Mucosa of rectum (tissue), 2 donors: ENCODE measurements around the gene GPRIN1.

Experiments
- H3K27ac ChIP-seq, 2 donors: one replicate each; pipeline ENCODE4 v1.7.0; 2013; ENCODE audit warnings: inconsistent platforms in 2 of 2, low read depth in 2 of 2, low read length in 2 of 2
- H3K27me3 ChIP-seq, 2 donors: one replicate each; pipeline ENCODE4 v1.7.0; 2013; ENCODE audit warnings: low read length in 2 of 2; ENCODE audit not compliant: control insufficient read depth in 2 of 2, insufficient read depth in 2 of 2
- H3K36me3 ChIP-seq, 2 donors: one replicate each; pipeline ENCODE4 v1.7.0; 2013; ENCODE audit warnings: low read length in 2 of 2; ENCODE audit not compliant: control insufficient read depth in 2 of 2, insufficient read depth in 2 of 2
- H3K4me1 ChIP-seq, 2 donors: one replicate each; pipeline ENCODE4 v1.7.0; 2013; ENCODE audit warnings: low read length in 2 of 2, mild to moderate bottlenecking in 1 of 2; ENCODE audit not compliant: control insufficient read depth in 2 of 2, insufficient read depth in 2 of 2
- H3K4me3 ChIP-seq, 2 donors: one replicate each; pipeline ENCODE4 v1.7.0; 2013; ENCODE audit warnings: low read length in 2 of 2
- H3K9ac ChIP-seq, 2 donors: one replicate each; pipeline ENCODE4 v1.7.0; 2013; ENCODE audit warnings: low read length in 2 of 2, low read depth in 1 of 2, mild to moderate bottlenecking in 1 of 2
- H3K9me3 ChIP-seq, 2 donors: one replicate each; pipeline ENCODE4 v1.7.0; 2013; ENCODE audit warnings: low read length in 2 of 2; ENCODE audit not compliant: control insufficient read depth in 2 of 2
- donor health status: healthy.
- donor health status: Normal muscosa, but diverticular disease.

Gene GPRIN1

DNA sequence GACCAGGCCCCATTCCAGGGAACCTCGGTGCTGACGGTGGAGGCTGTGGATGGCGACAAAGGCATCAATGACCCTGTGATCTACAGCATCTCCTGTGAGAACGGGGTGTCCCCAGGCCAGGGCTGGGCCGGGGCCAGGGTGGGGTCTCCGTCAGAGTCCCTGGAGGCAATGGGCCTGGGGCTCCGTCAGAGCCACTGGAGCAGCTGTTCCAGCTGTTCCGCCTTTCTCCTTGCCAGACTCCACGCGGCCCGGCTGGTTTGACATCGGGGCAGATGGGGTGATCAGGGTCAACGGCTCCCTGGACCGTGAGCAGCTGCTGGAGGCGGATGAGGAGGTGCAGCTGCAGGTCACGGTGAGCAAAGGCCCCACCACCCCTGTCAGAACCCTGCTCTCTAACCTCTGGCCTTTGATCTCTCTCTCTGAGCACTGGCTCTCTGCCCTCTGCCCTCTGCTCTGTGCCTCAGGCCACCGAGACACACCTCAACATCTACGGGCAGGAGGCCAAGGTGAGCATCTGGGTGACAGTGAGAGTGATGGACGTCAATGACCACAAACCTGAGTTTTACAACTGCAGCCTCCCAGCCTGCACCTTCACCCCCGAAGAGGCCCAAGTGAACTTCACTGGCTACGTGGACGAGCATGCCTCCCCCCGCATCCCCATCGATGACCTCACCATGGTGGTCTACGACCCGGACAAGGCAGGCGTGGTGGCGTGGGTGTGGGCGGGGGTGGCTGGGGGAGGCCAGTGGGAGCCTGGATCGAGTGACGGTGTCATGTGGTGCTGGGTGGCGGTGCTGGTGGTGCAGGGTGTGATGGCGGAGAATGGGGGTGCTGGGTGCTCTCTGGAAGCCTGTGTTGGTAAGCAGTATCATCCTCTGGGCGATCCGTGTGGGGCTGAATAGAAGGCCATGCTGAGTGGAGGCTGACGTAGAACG, 34.2 kb downstream of the GPRIN1 start:
- Histone ChIP-seq H3K36me3 (no peaks in the 10 kb centered on the region), H3K9me3 (no peaks in the 10 kb centered on the region)

DNA sequence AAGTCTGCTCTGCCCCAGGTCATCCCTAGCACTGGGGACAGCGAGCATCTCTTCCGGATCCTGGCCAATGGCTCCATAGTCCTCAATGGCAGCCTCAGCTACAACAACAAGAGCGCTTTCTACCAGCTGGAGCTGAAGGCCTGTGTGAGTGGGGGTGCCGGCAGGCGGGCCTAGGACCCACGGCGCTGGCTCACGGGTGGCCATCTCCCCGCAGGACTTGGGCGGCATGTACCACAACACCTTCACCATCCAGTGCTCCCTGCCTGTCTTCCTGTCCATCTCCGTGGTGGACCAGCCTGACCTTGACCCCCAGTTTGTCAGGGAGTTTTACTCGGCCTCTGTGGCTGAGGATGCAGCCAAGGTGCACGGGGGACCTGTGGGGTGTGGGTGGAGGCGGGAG, 34.9 kb downstream of the GPRIN1 start:
- Histone ChIP-seq H3K4me3 (no peak overlapping the region), H3K36me3 (no peaks in the 10 kb centered on the region), H3K27me3 (no peaks in the 10 kb centered on the region), H3K9me3 (no peaks in the 10 kb centered on the region), H3K4me1 (no peaks in the 10 kb centered on the region), H3K27ac (no peak overlapping the region), H3K9ac (no peak overlapping the region)

More for the DNA sequence above, 34.2 kb downstream of the GPRIN1 start:
- Histone ChIP-seq H3K27me3 (no peaks in the 10 kb centered on the region), H3K9ac (no peak overlapping the region), H3K4me3 (no peak overlapping the region), H3K27ac (no peak overlapping the region), H3K4me1 (no peaks in the 10 kb centered on the region)

DNA sequence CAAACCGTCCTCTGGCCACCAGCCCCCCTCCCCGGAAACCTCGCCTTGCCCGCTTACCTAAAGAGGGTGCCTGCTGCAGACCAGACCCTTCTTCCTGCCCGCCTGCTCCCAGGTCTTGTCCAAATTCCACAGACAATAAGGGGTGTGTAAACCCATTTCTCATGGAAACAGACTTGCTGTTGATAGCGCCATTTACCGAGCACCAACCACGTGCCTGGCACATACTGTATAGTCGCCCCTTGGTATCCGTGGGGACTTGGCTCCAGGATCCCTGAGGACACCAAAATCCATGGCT, 35.7 kb downstream of the GPRIN1 start:
- no peak overlapping the region for H3K4me3 ChIP-seq

DNA sequence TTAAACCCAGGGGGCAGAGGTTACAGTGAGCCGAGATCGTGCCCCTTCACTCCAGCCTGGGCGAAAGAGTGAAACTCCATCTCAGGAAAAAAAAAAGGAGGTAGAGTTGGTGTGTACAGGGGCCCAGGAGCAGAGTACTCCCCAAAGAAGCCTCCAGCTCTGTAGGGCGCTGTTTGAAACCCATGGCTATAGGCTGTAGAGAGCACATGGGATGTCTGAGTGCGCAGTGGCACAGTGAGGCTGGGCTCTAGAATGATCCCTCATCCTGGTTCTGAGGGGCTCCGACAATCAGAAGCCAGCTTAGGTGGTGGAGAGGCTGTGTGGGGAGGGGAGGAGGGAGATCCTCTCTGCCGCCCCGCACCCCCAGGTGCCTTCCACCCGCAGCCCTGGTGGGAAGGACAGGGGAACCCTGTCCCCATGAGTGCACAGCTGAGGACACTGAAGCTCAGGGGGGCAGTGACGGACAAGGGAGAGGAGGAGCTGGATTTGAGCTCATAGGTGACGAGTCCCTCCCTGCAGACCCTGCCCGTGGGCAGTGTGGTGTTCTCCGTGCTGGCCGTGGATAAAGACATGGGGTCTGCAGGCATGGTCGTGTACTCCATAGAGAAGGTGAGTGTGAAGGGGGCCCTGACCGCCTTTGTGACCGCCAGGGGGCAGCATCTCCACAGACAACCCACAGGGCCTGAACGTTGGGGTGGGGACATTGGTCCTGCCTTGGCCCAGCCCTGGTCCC, 36.2 kb downstream of the GPRIN1 start:
- Histone ChIP-seq H3K4me3 (no peak overlapping the region), H3K27ac (no peak overlapping the region), H3K36me3 (no peaks in the 10 kb centered on the region), H3K27me3 (no peaks in the 10 kb centered on the region), H3K4me1 (no peaks in the 10 kb centered on the region), H3K9ac (no peak overlapping the region), H3K9me3 (no peaks in the 10 kb centered on the region)

More for the DNA sequence above, 35.7 kb downstream of the GPRIN1 start:
- Histone ChIP-seq H3K27ac (no peak overlapping the region), H3K9me3 (no peaks in the 10 kb centered on the region), H3K27me3 (no peaks in the 10 kb centered on the region), H3K4me1 (no peaks in the 10 kb centered on the region), H3K9ac (no peak overlapping the region), H3K36me3 (no peaks in the 10 kb centered on the region)

DNA sequence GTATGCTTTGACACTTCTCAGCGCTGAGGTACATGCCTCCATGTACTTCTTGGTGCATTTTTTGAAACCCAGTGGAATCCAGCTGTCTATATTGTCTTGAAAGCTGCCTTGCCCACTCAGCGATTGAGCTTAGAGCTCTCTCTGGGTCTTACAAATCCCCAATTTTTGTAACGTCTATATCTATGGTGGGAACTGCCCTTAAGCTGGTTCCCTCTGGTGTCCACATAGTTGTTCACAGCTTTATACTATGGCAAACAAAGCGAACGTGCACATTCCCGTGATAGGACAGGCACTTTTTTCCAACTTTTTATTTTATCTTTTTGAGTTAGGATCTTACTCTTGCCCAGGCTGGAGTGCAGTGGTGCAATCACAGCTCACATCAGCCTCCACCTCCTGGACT, 39.9 kb downstream of the GPRIN1 start:
- Histone ChIP-seq H3K36me3 (no peaks in the 10 kb centered on the region), H3K9me3 (no peaks in the 10 kb centered on the region), H3K27ac (no peak overlapping the region), H3K4me1 (no peaks in the 10 kb centered on the region), H3K27me3 (no peaks in the 10 kb centered on the region), H3K9ac (no peak overlapping the region), H3K4me3 (no peak overlapping the region)

DNA sequence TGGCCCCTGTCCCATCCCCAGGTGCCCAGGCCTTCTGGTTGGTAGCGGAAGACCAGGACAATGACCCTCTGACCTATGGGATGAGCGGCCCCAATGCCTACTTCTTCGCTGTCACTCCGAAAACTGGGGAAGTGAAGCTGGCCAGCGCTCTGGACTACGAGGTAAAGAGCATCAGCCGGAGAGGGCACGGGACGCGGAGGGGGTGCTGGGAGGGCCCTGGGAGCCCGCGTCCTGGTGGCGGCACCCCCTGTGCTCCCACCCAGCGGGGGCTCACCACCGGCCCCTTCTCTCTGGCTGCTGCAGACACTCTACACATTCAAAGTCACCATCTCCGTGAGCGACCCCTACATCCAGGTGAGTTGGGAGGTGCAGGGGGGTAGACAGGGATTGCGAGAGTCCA, 41.3 kb downstream of the GPRIN1 start:
- no peak overlapping the region for H3K4me3 ChIP-seq
- H3K27me3 ChIP-seq: no peaks in the 10 kb centered on the region
- no peaks in the 10 kb centered on the region for H3K36me3 ChIP-seq
- no peaks in the 10 kb centered on the region for H3K9me3 ChIP-seq
- no peak overlapping the region for H3K9ac ChIP-seq
- H3K27ac ChIP-seq: no peak overlapping the region
- no peaks in the 10 kb centered on the region for H3K4me1 ChIP-seq

DNA sequence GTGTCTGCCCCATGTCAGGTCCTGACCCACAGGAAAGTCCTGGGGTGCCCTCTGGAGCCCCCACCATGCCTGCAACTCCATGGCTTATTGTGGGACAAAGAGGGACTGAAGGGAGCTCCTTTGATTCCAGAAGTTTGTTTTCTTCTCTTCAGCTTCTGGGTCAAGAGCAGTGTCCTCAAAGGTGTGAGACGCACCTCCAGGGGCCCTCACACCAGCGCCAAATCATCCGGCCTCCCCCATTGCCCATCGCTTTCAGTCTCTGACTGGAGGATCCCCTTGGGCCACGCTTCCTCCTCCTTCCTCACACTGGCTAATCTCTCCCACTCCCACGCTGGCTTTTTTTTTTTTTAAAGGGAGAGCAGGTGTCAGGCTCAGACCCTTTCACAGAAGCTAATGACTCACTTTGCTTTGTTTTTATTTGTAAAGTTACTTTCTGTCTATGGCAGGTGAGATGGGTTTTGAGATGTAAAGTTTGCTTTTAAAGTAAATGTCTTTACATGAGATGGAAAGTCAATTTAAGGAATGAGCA, 44.1 kb downstream of the GPRIN1 start:
- Histone ChIP-seq H3K36me3 (no peaks in the 10 kb centered on the region), H3K27me3 (no peaks in the 10 kb centered on the region)

DNA sequence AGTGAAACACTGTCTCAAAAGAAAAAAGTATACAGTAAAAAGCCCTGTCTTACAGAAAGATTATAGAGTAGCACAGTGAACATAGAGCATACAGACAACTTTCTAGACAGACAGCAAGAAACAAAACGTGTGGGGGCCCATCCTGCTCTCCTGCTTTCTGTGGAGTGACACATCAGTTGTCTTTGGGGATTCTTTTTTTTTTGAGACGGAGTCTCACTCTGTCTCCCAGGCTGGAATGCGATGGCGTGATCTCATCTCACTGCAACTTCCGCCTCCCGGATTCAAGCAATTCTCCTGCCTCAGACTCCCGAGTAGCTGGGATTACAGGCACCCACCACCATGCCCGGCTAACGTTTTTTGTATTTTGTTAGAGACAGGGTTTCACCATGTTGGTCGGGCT, 46.0 kb downstream of the GPRIN1 start:
- Histone ChIP-seq H3K4me1 (no peaks in the 10 kb centered on the region), H3K9ac (no peak overlapping the region), H3K36me3 (no peaks in the 10 kb centered on the region), H3K27me3 (no peaks in the 10 kb centered on the region), H3K9me3 (no peaks in the 10 kb centered on the region), H3K27ac (no peak overlapping the region), H3K4me3 (no peak overlapping the region)

More for the DNA sequence above, 44.1 kb downstream of the GPRIN1 start:
- H3K9me3 ChIP-seq: no peaks in the 10 kb centered on the region
- no peak overlapping the region for H3K4me3 ChIP-seq
- H3K4me1 ChIP-seq: no peaks in the 10 kb centered on the region
- H3K27ac ChIP-seq: no peak overlapping the region
- H3K9ac ChIP-seq: no peak overlapping the region

DNA sequence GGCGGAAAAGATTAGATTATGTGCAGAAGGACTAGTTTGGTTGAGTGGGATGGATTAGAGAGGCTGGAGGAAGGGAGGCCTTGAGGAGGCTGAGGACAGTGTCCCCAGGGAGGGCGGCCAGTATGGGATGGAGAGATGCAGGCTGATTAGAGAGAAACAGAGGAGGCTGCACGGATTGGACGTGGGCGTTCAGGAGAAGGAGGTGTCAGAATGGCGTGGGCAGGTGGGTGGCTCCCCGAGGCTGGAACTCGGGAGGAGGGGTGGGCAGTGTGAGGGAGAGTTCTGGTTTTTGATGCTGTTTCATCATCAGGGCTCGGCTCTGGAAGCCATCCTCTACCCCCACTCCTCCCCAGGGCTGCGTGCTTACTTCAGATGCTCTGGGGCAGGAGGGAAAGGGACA, 47.8 kb downstream of the GPRIN1 start:
- no peaks in the 10 kb centered on the region for H3K27me3 ChIP-seq
- H3K4me3 ChIP-seq: no peak overlapping the region
- H3K27ac ChIP-seq: no peak overlapping the region
- H3K36me3 ChIP-seq: no peaks in the 10 kb centered on the region
- no peaks in the 10 kb centered on the region for H3K9me3 ChIP-seq
- H3K9ac ChIP-seq: no peak overlapping the region
- no peaks in the 10 kb centered on the region for H3K4me1 ChIP-seq

DNA sequence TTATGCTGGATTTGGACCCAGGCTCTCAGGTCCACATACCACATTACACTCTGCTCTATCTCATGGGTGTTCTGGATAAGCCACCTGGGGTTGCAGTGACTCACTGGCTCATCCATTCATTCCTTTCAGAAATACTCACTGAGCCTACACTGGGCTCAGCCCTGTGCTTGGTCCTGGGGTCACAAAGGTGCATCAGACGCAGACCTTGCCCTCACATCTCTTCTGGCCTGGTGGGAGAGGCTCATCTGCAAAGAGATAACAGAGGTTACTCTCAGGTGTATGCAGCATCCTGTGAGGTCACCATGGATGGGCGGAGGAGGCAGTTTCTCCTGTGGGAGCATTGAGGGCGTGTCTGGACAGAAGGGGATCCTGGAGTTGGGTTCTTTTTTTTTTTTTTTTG, 48.7 kb downstream of the GPRIN1 start:
- H3K27ac ChIP-seq: no peak overlapping the region
- H3K27me3 ChIP-seq: no peaks in the 10 kb centered on the region
- no peaks in the 10 kb centered on the region for H3K36me3 ChIP-seq
- no peaks in the 10 kb centered on the region for H3K4me1 ChIP-seq
- no peak overlapping the region for H3K4me3 ChIP-seq
- no peak overlapping the region for H3K9ac ChIP-seq
- no peaks in the 10 kb centered on the region for H3K9me3 ChIP-seq
